Activated effector memory CD4-positive, alpha-beta T cell treated with Interleukin-2 at 50 U/mL for 16 hours (primary cell): Measurements from ENCODE around the gene CATSPER3.

Experiments used
- DNase-seq: peaks from one replicate; pipeline ENCODE4 v3.0.0-alpha.2; 2020

The CATSPER3 gene

DNA sequence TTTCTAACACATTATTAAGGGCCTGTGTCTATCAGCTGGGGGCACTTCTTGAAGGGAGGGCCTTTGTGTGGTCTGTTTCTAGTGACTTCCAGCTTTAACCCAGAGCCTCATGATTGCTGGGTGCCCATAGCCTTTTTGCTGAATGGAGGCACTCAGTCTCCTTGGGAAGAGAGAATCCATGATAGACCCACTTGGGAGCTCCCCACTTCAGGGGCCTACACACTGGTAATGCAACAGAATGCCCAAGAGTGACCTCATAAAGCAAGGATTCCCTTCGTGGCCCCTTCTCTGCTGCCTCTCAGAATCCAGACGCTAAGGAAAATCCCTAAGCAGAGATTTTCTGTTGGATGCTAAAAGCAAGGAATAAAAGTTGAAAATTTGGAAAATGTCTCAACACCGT is at the start of gene CATSPER3:
CATSPER3 (plus strand) TSS at position 301 of the 400 bp plus-strand sequence; CDS start at position 386, 85 bp downstream.
- DNase-seq, result no peak

- no peak for DNase-seq
Measured at GRCh38 chr5:134918861-134919260, 48.8 kb upstream of the CATSPER3 start.

- no peak for DNase-seq
Measured at GRCh38 chr5:134920848-134921575, 46.7 kb upstream of the CATSPER3 start.

- DNase-seq, result no peak
Measured at GRCh38 chr5:134932508-134932907, 35.2 kb upstream of the CATSPER3 start.

DNA sequence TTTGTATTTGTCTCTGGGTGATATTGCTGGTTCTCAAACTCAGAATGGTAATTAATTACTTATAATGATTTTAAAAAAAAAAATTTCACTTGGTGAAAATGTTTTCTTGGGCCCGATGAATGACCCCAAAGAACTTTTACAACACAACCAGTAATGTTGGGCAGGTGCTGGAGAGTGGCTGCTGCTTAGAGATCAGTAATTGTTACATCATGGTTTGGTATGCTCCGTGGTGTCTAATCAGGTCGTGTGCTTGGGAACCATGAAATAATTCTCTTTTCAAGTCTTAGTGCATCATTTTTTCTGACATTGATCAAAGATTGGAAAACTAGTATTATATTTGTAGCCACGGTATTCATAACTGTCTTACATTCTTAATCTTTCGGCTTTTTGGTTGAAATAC is 33.5 kb upstream of the CATSPER3 start:
- no peak for DNase-seq

DNA sequence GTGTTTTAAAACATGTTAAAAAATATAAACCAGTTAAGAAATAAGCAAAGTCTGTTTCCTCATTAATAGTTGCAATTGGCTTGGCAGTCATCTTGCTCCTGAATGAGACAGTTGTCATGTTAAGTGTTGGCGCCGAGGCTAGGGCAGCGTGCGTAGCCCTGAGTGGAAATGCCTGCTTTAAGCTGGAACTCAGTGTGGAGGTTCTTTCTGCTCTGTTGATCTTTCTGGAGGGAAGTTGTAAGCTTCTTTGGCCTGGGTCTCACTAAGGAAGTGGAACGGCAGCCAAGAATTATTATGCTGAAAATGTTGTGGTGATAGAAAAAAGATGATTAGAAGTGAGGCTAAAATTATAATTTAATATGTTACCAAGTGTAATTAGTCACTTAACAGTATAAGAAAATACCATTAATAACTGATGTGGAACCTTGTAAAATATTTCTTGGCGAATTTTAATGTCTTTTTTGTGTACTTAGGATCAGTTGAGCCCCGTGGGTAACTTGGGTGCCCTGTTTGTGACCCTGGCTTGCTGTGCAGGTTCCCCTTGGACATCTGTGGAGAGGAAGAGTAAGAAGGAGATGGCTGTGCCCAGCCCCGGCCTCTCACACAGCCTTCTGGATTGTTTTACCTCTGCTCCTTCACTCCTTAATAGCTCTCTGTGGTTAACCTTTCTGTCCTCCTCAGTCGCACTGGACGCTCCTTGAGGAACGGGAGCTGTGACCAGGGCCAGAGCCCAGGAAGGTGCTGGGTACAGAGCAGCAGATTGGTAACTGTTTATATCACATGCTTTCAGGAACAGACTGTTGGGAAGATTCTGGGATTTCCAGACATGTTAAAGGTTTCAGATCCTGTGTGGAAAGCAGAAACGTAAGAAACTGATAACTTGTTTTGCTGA is 31.8 kb upstream of the CATSPER3 start:
- no peak for DNase-seq

DNA sequence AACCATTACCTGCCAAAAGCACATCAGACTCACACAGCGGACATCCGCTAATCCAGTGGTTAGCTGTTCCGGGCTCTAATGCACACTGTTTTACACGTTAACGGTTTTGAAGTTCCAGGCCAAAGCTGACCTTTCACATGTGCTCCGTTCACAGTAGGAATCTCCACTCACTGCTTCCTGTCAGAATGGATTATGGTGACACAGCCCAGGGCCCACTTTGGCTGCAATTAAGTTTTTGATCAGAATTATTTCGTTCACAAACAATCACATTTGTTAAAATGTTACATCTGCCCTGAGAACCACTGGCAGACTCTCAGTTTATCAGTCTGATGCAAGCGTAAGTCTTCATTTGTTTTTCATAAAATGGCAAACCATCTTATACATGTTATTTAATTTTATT is 30.2 kb upstream of the CATSPER3 start:
- no peak for DNase-seq

- no peak for DNase-seq
Measured at GRCh38 chr5:134938030-134938429, 29.7 kb upstream of the CATSPER3 start.

- DNase-seq, result no peak
Measured at GRCh38 chr5:134939500-134939899, 28.2 kb upstream of the CATSPER3 start.

- no peak for DNase-seq
Measured at GRCh38 chr5:134943547-134943946, 24.2 kb upstream of the CATSPER3 start.

GRCh38 chr5:134944630-134945029 is 23.1 kb upstream of the CATSPER3 start:
- no peak for DNase-seq

DNA sequence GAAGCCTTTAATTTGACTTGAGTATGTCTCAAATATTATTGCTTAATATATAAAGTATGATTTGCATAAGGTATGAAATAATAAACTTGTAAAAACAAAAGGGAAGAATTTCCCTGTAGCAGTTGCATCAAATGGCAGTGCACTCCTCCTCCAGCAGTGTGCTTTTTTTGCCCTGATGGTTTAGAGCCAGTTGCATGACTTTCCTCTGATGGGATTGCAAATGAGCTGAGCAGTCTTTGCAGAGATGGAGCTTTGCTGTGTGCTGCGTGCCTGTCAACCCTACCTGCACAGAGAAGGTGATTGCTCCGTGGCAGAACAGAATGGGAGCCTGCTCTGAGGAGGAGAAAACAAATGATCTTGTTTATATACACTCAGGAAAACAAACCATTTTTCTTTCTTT is 22.7 kb upstream of the CATSPER3 start:
- no peak for DNase-seq

- DNase-seq, result no peak
Measured at GRCh38 chr5:134948911-134949310, 18.8 kb upstream of the CATSPER3 start.

GRCh38 chr5:134949316-134949715 is 18.4 kb upstream of the CATSPER3 start:
- DNase-seq, result no peak

DNA sequence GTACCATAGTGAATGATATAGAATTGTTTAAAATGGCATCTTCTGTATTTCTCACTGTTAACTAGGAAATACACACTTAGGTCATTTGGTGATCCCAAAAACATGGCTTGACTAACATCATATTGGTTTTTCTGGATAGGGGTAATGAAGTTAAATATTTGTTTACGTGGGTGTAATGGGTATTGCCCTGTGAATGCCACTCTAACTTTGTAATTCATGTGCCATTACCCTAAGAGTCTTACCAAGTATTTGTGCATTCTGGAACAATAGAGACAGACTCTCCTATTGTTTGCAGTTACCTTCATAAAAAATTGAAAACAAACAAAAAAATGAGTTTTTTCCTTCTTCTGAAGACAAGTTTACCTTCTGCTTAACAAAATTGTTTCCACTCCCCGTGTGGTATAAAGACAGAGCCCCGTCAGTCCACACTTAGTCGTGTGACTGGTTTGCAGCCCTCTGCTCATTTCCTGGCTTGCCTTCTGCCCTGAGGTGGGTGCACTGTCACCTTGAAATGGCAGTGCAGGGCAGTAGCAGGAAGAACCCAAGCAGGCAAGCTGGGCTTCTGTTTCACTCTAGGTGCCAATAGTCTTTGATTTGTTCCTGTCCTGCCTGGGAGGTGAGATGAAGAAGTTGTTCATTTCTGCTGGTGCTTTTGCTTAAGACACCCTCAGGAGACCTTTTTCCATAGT is 9.6 kb upstream of the CATSPER3 start:
- no peak for DNase-seq

DNA sequence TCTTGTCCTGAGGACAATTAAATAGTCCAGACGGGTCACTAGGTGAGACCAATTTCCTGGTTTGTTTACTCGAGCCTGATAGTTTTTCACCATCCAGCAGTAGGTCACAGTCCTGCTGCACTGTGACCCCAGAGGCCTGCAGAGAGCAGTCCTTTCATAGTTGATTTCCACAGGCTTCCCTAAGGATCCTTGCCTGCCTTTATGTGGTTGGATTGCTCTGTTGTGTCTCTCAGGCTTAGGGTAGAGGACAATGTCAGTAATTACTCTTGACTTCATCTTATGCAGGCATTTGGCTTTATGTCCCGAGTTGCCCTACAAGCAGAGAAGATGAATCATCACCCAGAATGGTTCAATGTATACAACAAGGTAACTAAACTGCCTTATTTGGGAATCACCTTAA is 9.0 kb upstream of the CATSPER3 start:
- DNase-seq, result no peak

GRCh38 chr5:134963098-134963497 is 4.6 kb upstream of the CATSPER3 start:
- no peak for DNase-seq

- no peak for DNase-seq
Measured at GRCh38 chr5:134964359-134965270, 3.1 kb upstream of the CATSPER3 start.

DNA sequence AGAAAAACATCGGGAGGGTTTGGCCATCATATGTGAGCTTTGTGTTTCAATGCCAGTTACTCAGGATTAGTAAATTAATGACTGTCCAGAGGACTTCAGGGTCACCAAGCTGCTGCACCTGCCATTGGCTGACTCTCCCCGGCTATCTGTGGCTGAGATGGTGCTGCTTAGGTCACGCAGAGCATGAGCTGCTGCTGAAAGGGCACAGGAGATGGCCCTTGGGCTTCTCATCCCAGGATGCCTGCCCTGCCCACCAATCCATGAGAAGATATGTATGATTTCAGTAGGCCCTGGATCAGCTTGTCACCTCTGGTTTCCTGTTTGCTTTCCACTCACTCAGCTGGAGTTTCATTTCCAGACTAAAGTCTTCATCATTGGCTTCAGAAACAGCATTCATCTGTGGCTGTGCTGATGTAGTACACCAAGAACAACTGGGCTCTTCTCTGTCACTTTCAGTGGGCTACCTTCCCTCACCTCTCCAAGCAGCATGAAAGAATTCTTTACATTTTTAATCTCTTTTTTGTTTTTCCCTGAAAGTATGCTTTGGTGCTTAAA is 2.4 kb upstream of the CATSPER3 start:
- no peak for DNase-seq

DNA sequence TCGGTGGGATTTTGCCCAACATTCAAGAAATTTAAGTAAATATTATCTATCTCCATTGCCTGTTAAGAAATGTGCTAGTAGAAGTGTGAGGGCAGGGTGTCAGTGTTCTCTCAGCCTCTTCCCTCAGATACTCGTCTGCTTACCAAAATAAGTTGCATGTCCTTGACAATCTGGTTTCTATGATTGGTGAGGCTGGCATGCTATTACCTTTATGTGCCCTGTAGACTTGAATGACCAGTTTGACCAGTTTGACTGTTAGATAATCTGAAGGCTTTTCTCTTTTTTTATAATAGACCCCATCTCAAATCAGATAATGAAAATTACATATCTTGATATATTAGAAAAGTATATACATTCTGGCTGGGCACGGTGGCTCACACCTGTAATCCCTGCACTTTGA is 348 bp downstream of the CATSPER3 start:
- DNase-seq, result no peak

- DNase-seq, result no peak
Measured at GRCh38 chr5:134969166-134969565, 1.5 kb downstream of the CATSPER3 start.

DNA sequence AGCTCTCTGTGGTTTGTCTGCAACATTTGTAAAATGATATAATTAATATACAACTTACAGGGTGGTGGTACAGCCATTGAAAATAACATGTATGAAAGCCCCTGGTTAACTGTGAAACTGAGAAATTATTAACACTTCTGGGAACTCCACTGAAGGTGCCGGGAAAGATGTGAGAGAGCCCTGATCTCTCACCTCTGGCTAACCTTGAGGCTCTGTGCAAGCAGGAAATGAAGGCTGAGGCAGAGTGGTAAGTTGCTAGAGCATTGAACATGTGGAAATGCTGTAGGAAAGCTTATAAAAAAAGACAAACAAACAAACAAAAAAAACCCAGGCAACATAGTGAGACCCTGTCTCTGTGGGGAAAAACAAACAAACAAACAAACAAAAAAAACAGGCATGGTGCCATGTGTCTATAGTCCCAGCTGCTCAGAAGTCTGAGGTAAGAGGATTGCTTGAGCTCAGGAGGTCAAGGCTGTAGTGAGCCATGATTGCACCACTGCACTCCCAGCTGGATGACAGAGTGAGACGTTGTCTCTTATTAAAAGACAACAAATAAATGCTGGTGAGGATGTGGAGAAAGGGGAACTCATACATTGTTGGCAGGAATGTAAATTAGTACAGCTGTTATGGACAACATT is 7.5 kb downstream of the CATSPER3 start:
- no peak for DNase-seq
